ENCODE measurements around the gene PTDSS2.

Gene PTDSS2

GRCh38 chr11:489610-490185 is 39.6 kb downstream of the PTDSS2 start:
- no peak for DNase-seq (ENCODE audit: low read depth in 2 of 2)
- TF ChIP-seq, protein P1, sequence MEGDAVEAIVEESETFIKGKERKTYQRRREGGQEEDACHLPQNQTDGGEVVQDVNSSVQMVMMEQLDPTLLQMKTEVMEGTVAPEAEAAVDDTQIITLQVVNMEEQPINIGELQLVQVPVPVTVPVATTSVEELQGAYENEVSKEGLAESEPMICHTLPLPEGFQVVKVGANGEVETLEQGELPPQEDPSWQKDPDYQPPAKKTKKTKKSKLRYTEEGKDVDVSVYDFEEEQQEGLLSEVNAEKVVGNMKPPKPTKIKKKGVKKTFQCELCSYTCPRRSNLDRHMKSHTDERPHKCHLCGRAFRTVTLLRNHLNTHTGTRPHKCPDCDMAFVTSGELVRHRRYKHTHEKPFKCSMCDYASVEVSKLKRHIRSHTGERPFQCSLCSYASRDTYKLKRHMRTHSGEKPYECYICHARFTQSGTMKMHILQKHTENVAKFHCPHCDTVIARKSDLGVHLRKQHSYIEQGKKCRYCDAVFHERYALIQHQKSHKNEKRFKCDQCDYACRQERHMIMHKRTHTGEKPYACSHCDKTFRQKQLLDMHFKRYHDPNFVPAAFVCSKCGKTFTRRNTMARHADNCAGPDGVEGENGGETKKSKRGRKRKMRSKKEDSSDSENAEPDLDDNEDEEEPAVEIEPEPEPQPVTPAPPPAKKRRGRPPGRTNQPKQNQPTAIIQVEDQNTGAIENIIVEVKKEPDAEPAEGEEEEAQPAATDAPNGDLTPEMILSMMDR (IDR thresholded peaks at IDR 0.05; ENCODE audit: low read depth, low read length), result no peak

DNA sequence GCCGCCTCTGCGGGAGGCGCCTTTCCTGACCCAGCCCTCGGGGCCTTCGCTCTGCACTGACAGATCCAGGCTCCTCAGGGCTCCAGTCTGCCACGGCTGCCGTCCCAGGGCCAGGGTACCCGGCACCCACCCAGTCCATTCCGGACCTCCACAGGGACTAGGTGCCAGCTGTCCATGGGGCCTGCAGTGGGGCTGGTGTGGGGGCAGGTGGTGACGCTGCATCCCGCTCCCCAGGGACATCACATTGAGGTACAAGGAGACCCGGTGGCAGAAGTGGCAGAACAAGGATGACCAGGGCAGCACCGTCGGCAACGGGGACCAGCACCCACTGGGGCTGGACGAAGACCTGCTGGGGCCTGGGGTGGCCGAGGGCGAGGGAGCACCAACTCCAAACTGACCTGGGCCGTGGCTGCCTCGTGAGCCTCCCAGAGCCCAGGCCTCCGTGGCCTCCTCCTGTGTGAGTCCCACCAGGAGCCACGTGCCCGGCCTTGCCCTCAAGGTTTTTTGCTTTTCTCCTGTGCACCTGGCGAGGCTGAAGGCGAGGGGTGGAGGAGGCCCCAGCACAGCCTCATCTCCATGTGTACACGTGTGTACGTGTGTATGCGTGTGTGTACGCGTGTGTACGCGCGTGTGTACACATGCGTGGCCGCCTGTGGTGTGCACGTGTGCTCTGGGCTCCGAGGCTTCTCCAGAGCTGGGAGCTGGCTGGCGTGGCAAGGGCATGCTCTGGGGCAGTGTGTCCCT is 40.3 kb downstream of the PTDSS2 start:
- TF ChIP-seq, protein P1 (IDR thresholded peaks at IDR 0.05; ENCODE audit: low read depth, low read length), result no peak
- no peak overlapping the region for H3K4me3 ChIP-seq (replicated peaks in 1 of 2; ENCODE audit: low read depth in 2 of 2, low read length in 2 of 2)
- DNase-seq (ENCODE audit: low read depth in 2 of 2), result no peak

More at GRCh38 chr11:489610-490185, 39.6 kb downstream of the PTDSS2 start:
- no peak overlapping the region for H3K4me3 ChIP-seq (replicated peaks in 1 of 2; ENCODE audit: low read depth in 2 of 2, low read length in 2 of 2)

DNA sequence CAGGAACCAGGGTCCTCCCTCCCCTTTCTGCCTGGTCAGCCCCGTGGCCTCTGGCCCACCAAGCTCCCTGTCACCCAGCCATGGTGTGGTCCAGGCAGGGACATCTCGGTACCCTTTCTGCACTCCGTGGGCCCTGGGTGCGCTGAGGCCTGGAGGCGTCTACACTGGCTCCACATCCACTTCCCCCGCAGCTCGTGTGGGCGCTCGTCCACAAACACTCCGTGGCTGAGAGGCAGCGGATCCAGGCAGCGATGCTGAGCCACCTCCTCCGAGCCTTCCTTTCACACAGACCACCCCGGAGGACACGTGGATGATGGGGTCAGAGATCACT is 40.8 kb downstream of the PTDSS2 start:
- TF ChIP-seq, protein P1 (IDR thresholded peaks at IDR 0.05; ENCODE audit: low read depth, low read length), result no peak

DNA sequence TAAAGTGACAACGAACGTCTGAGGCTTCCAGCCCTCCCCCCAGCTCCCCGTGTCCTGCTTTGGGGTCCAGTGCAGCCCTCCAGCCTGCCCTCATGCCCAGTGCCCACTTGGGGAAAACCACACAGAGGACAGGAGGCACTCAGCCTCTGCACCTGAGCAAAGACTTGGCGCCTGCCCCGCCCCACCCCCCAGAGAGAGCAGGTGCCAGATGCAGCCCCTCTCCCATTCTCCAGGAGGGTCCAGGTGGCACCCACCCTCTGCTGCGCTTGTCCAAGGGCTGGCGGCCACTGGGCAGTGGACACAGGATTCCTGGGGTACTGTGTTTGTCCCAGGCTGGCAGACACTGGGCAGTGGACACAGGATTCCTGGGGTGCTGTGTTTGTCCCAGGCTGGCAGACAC is 41.3 kb downstream of the PTDSS2 start:
- no peak overlapping the region for H3K4me3 ChIP-seq (replicated peaks in 1 of 2; ENCODE audit: low read depth in 2 of 2, low read length in 2 of 2)
- DNase-seq (ENCODE audit: low read depth in 2 of 2), result no peak
- TF ChIP-seq, protein P1 (IDR thresholded peaks at IDR 0.05; ENCODE audit: low read depth, low read length), result no peak

More for the DNA sequence above, 40.8 kb downstream of the PTDSS2 start:
- no peak for DNase-seq (ENCODE audit: low read depth in 2 of 2)
- H3K4me3 ChIP-seq (replicated peaks in 1 of 2; ENCODE audit: low read depth in 2 of 2, low read length in 2 of 2), result no peak overlapping the region

- no peak overlapping the region for H3K4me3 ChIP-seq (replicated peaks in 1 of 2; ENCODE audit: low read depth in 2 of 2, low read length in 2 of 2)
- TF ChIP-seq, protein P1 (IDR thresholded peaks at IDR 0.05; ENCODE audit: low read depth, low read length), result no peak
- DNase-seq (ENCODE audit: low read depth in 2 of 2), result no peak
Measured at GRCh38 chr11:492427-493226, 42.5 kb downstream of the PTDSS2 start.

GRCh38 chr11:494761-495536 is 44.9 kb downstream of the PTDSS2 start:
- H3K4me3 ChIP-seq (replicated peaks in 1 of 2; ENCODE audit: low read depth in 2 of 2, low read length in 2 of 2), result no peak overlapping the region
- TF ChIP-seq, protein P1 (IDR thresholded peaks at IDR 0.05; ENCODE audit: low read depth, low read length), result no peak
- no peak for DNase-seq (ENCODE audit: low read depth in 2 of 2)

Data from cardiac fibroblast (primary cell).